GM18861 (cell line): Measurements from ENCODE around the gene C7orf25.
"Not testable (repeated sequence)": the region's sequence is repeated elsewhere in the genome, so short reads cannot be mapped to it uniquely, and the experiment has no call there.

Experiments used
- ATAC-seq: cut with Tn5 transposase; IDR thresholded peaks from one replicate; pipeline ENCODE4 v1.9.1; 2021; ENCODE audit not compliant: unreplicated experiment

The C7orf25 gene

GRCh38 chr7:42930889-42931288 lies 19.0 kb upstream of the C7orf25 start:
- no peak for ATAC-seq

- no peak for ATAC-seq
Measured at GRCh38 chr7:42929449-42929848, 17.6 kb upstream of the C7orf25 start.

- ATAC-seq, result no peak
Measured at GRCh38 chr7:42928754-42929153, 16.9 kb upstream of the C7orf25 start.

GRCh38 chr7:42926204-42926603 lies 14.3 kb upstream of the C7orf25 start:
- no peak for ATAC-seq

- ATAC-seq, result no peak
Measured at GRCh38 chr7:42925630-42926029, 13.8 kb upstream of the C7orf25 start.

GRCh38 chr7:42924223-42924838 lies 12.5 kb upstream of the C7orf25 start:
- ATAC-seq, result no peak

GRCh38 chr7:42922017-42922753 lies 10.3 kb upstream of the C7orf25 start:
- ATAC-seq, result no peak

- ATAC-seq, result no peak
Measured at GRCh38 chr7:42915356-42915755, 3.5 kb upstream of the C7orf25 start.

- ATAC-seq, result no peak
Measured at GRCh38 chr7:42914421-42915045, 2.7 kb upstream of the C7orf25 start.

GRCh38 chr7:42914009-42914408 lies 2.1 kb upstream of the C7orf25 start:
- no peak for ATAC-seq

- no peak for ATAC-seq
Measured at GRCh38 chr7:42913591-42913990, 1.7 kb upstream of the C7orf25 start.

GRCh38 chr7:42910306-42910705 lies 1.6 kb downstream of the C7orf25 start:
- ATAC-seq, result no peak

GRCh38 chr7:42907316-42907715 lies 4.6 kb downstream of the C7orf25 start:
- no peak for ATAC-seq

GRCh38 chr7:42906181-42906580 lies 5.7 kb downstream of the C7orf25 start:
- no peak for ATAC-seq

GRCh38 chr7:42902331-42902730 lies 9.5 kb downstream of the C7orf25 start:
- ATAC-seq, result no peak

- no peak for ATAC-seq
Measured at GRCh38 chr7:42900842-42901241, 11.0 kb downstream of the C7orf25 start.

- ATAC-seq, result no peak
Measured at GRCh38 chr7:42893346-42894240, 18.3 kb downstream of the C7orf25 start.

GRCh38 chr7:42886893-42887505 lies 24.9 kb downstream of the C7orf25 start:
- no peak for ATAC-seq

- no peak for ATAC-seq
Measured at GRCh38 chr7:42886129-42886528, 25.7 kb downstream of the C7orf25 start.

- not testable (repeated sequence) for ATAC-seq
Measured at GRCh38 chr7:42885183-42885582, 26.7 kb downstream of the C7orf25 start.

- no peak for ATAC-seq
Measured at GRCh38 chr7:42883950-42884349, 27.9 kb downstream of the C7orf25 start.
